K562 (cell line): ENCODE measurements around the gene POU2F3. TPM values are rescaled to one million over a fixed set of nuclear protein-coding genes. Genes with fewer than 3 reads are reported as not detected.

ENCODE experiments used
- ATAC-seq: fragments of 200-7000 bp; cut with Tn5 transposase; 3 replicates; pipeline ENCODE4 v1.9.1; 2020; ENCODE audit warnings: moderate library complexity
- BruUV-seq: library from RNA; stranded (reverse); fragments of 400-500 nt; replicated peaks from 2 replicates; lab custom pipeline; 2021; lab: Mats Ljungman, UMichigan
- CTCF ChIA-PET: fragments of 300-600 bp; formaldehyde crosslinking; extraction: SDS; loops from one replicate; lab custom pipeline; 2021; ENCODE audit warnings: low intra/inter-chr PET ratio; lab: Yijun Ruan, JAX
- POLR2A ChIA-PET: fragments of 300-600, 350-650 bp; sonication (Branson Sonifier 250); formaldehyde crosslinking; extraction: SDS; loops from one replicate; lab custom pipeline; 2021; ENCODE audit warnings: antibody characterized with exemption, inconsistent platforms; lab: Yijun Ruan, JAX
- DNase-seq, 4 experiments: peaks; one replicate each; pipeline versions ENCODE4 v3.0.0 to v3.0.0-alpha.2; 2011 to 2018; ENCODE audit warnings: low spot score in 3 of 4, mixed read lengths in 3 of 4; ENCODE audit errors: extremely low read depth in 1 of 4
- FAIRE-seq: peaks from 2 replicates; lab custom pipeline; 2011; peaks lifted over from hg19 to GRCh38; lab: Jason Lieb, UNC
- H2AFZ ChIP-seq: 2 replicates; pipeline ENCODE4 v1.6.0; 2011; ENCODE audit warnings: low read depth, low read length, control low read depth, inconsistent platforms
- H3K27ac ChIP-seq: fragments of 200-600 bp; 3 replicates; pipeline ENCODE4 v1.8.0; 2011; ENCODE audit warnings: low read depth, mild to moderate bottlenecking, control low read depth, inconsistent platforms, low read length, moderate library complexity, mixed read lengths; ENCODE audit errors: extremely low read depth
- H3K27me3 ChIP-seq, 2 experiments: fragments of 300-600 bp in 1 of 2; 2 replicates in 1 of 2; 3 replicates in 1 of 2; pipeline versions ENCODE4 v1.6.0 to v1.8.0; 2011; ENCODE audit warnings: inconsistent platforms in 2 of 2, low read length in 2 of 2, mild to moderate bottlenecking in 1 of 2, mixed read lengths in 1 of 2, moderate library complexity in 1 of 2; ENCODE audit not compliant: control insufficient read depth in 2 of 2, insufficient read depth in 2 of 2
- H3K36me3 ChIP-seq: fragments of 300-600 bp; 3 replicates; pipeline ENCODE4 v1.8.0; 2011; ENCODE audit warnings: mild to moderate bottlenecking, low read length, inconsistent platforms; ENCODE audit not compliant: control insufficient read depth, insufficient read depth
- H3K4me1 ChIP-seq, 2 experiments: fragments of 200-600 bp in 1 of 2; replicated peaks in 1 of 2; 2 replicates in 1 of 2; 3 replicates in 1 of 2; pipeline versions ENCODE4 v1.5.1 to v1.8.0; 2011; ENCODE audit warnings: inconsistent platforms in 2 of 2, low read length in 2 of 2, mild to moderate bottlenecking in 1 of 2, mixed read lengths in 1 of 2, moderate library complexity in 1 of 2; ENCODE audit not compliant: control insufficient read depth in 2 of 2, insufficient read depth in 2 of 2
- H3K4me2 ChIP-seq: 2 replicates; pipeline ENCODE4 v1.6.1; 2011; ENCODE audit warnings: low read length, control low read depth, inconsistent platforms, mixed read lengths; ENCODE audit not compliant: insufficient read depth
- H3K4me3 ChIP-seq: fragments of 200-600 bp; sonication (generic), shearing (Covaris generic); 2 replicates; pipeline ENCODE4 v1.5.1; 2016; ENCODE audit warnings: control low read depth, inconsistent platforms
- H3K79me2 ChIP-seq: fragments of 200-600 bp; 3 replicates; pipeline ENCODE4 v1.8.0; 2011; ENCODE audit warnings: low read length, inconsistent platforms; ENCODE audit not compliant: control insufficient read depth, insufficient read depth
- H3K9ac ChIP-seq, 2 experiments: 2 replicates each; pipeline versions ENCODE4 v1.6.0 to v1.6.1; 2011; ENCODE audit warnings: low read depth in 2 of 2, low read length in 2 of 2, control low read depth in 1 of 2, inconsistent platforms in 1 of 2, mild to moderate bottlenecking in 1 of 2, mixed read lengths in 1 of 2; ENCODE audit not compliant: insufficient read depth in 1 of 2
- H3K9me1 ChIP-seq: one replicate; pipeline ENCODE4 v1.6.0; 2011; ENCODE audit warnings: inconsistent platforms, mild to moderate bottlenecking, low read length, moderate library complexity; ENCODE audit not compliant: control insufficient read depth, insufficient read depth
- H3K9me3 ChIP-seq: replicated peaks from 2 replicates; pipeline ENCODE4 v1.5.1; 2011; ENCODE audit warnings: low read depth, low read length, inconsistent platforms; ENCODE audit not compliant: control insufficient read depth, insufficient read depth
- H4K20me1 ChIP-seq: replicated peaks from 2 replicates; pipeline ENCODE4 v1.6.1; 2011; ENCODE audit warnings: low read length, inconsistent platforms, mixed read lengths; ENCODE audit not compliant: control insufficient read depth, insufficient read depth
- CEBPG ChIP-seq, 3 experiments: fragments of 200-800 bp in 1 of 3; sonication (Bioruptor generic) in 1 of 3; sonication (generic) in 1 of 3; formaldehyde crosslinking in 1 of 3; IDR thresholded peaks in 2 of 3; conservative IDR thresholded peaks in 1 of 3; 2 replicates each; pipeline versions ENCODE4 v1.6.1 to v1.8.0; 2016 to 2022; ENCODE audit warnings: missing compliant biosample characterization in 2 of 3, missing genetic modification characterization in 2 of 3, mild to moderate bottlenecking in 1 of 3, missing genetic modification reagents in 1 of 3
- DNMT1 ChIP-seq: fragments of 450-650 bp; IDR thresholded peaks from 2 replicates; pipeline ENCODE4 v1.6.1; 2016; ENCODE audit warnings: antibody characterized with exemption, mild to moderate bottlenecking
- FOXK2 ChIP-seq, 2 experiments: fragments of 450-650 bp; IDR thresholded peaks in 1 of 2; conservative IDR thresholded peaks in 1 of 2; 2 replicates each; pipeline ENCODE4 v1.6.1; 2016; ENCODE audit warnings: low read depth in 2 of 2, mild to moderate bottlenecking in 1 of 2
- HDAC6 ChIP-seq: IDR thresholded peaks from 2 replicates; pipeline ENCODE4 v1.6.1; 2012; ENCODE audit warnings: low read depth, mild to moderate bottlenecking, control low read depth, inconsistent platforms, low read length, moderate library complexity
- TAF7 ChIP-seq: fragments of 450-650 bp; IDR thresholded peaks from 2 replicates; pipeline ENCODE4 v1.6.1; 2016; ENCODE audit warnings: missing genetic modification characterization, missing compliant biosample characterization
- TBL1XR1 ChIP-seq, 2 experiments: IDR thresholded peaks; 2 replicates each; pipeline ENCODE4 v1.6.1; 2012; ENCODE audit warnings: improper control_type of control experiment in 2 of 2, low read length in 2 of 2, mild to moderate bottlenecking in 1 of 2
- TRIM24 ChIP-seq, 2 experiments: fragments of 450-650 bp; IDR thresholded peaks; 2 replicates each; pipeline ENCODE4 v1.6.1; 2016
- ZFP1 ChIP-seq: fragments of 450-650 bp; formaldehyde crosslinking; IDR thresholded peaks from 2 replicates; pipeline ENCODE4 v1.4.0; 2020; ENCODE audit warnings: mild to moderate bottlenecking, mixed read lengths
- ZNF311 ChIP-seq: fragments of 250-450 bp; sonication (Bioruptor Pico); IDR thresholded peaks from 2 replicates; pipeline ENCODE4 v1.4.0; 2020; ENCODE audit warnings: mild to moderate bottlenecking, moderate library complexity
- ZNF316 ChIP-seq: fragments of 450-650 bp; IDR thresholded peaks from 2 replicates; pipeline ENCODE4 v1.6.1; 2016
- WGBS: fragments of 100-300 bp; shearing (Covaris generic); methylation state at CpG from one replicate; pipeline ENCODE4 v1.1.6; 2016; ENCODE audit warnings: low coverage, mixed read lengths; ENCODE audit not compliant: insufficient coverage; ENCODE audit errors: missing lambda C conversion rate; 5-methylcytosine and 5-hydroxymethylcytosine counted together
- in situ Hi-C: fragments of 300-500 bp; cut with MboI; formaldehyde crosslinking; loops from 4 replicates; pipeline ENCODE4 v1.15.0; 2018; ENCODE audit warnings: inconsistent platforms, mixed read lengths
- intact Hi-C: fragments of 100-400 bp; cut with micrococcal nuclease; formaldehyde crosslinking; loops from 2 replicates; pipeline ENCODE4 v1.14.2; 2022
- polyA plus RNA-seq, 8 experiments: library from polyadenylated mRNA; depleted of rRNA in 4 of 8; stranded (reverse) in 5 of 8; unstranded in 3 of 8; fragments of >200 nt; fragmentation: Nextera tagmentation in 2 of 8; fragmentation: Illumina TruSeq in 1 of 8; extraction: Ambion mirVana in 2 of 8; extraction: Trizol in 1 of 8; gene quantifications; 2 replicates each; pipeline versions ENCODE4 v1.2.1 to v1.2.3, GENCODE V29; 2011 to 2014; ENCODE audit warnings: inconsistent platforms in 1 of 8, missing spikeins in 1 of 8
- total RNA-seq, 7 experiments: library from RNA; depleted of rRNA in 6 of 7; stranded (reverse); fragments of >200 nt in 6 of 7; fragmentation: Illumina TruSeq in 2 of 7; extraction: Trizol in 2 of 7; gene quantifications; 2 replicates each; pipeline versions ENCODE4 v1.2.1 to v1.2.3, GENCODE V29; 2011 to 2021; ENCODE audit warnings: low replicate concordance in 1 of 7
- TF ChIP-seq, protein P1 (sequence below): sonication (generic); formaldehyde crosslinking; IDR thresholded peaks from 2 replicates; pipeline ENCODE4 v1.8.0; 2023; ENCODE audit warnings: missing genetic modification reagents, mild to moderate bottlenecking, borderline replicate concordance

Gene POU2F3
- total and polyA plus RNA-seq, 9 of the 15 experiments (the other 6 are each of a cell fraction or from before 2014, with no cell fraction given), result not detected

DNA sequence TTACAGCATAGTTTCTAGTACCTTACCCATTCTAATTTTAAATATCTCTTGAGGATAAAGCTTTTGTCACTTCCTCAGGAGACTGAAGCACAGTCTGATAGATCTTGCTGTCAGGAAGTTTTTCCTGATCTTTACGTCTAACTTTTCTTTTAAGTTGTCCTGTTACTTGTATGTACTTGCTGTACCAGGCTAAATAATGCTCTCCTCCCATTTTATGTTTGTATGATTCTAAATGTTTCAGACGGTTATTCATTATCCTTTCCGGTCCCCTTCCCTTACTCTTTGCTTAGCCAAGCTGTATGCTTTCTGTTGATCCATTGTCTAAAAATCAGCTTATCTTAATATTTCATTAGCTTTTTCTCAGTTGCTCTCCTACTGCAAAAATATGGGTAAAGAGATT lies 102.3 kb downstream of the POU2F3 start:
- Histone ChIP-seq H3K27me3 (no peaks in the 10 kb centered on the region), H3K79me2 (peaks cover 99% of the 10 kb centered on the region), H2AFZ (no peak overlapping the region), H4K20me1 (peaks cover 19% of the 10 kb centered on the region), H3K36me3 (no peaks in the 10 kb centered on the region), H3K9ac (peak overlapping the region in 1 of 2 experiments; percentile 62; a peak in 2 of 4 replicates), H3K4me2 (peak overlapping the region; percentile 22; the same call in 1 of the 2 replicates), H3K9me1 (no peaks in the 10 kb centered on the region), H3K9me3 (no peaks in the 10 kb centered on the region), H3K4me3 (no peak overlapping the region), H3K27ac (peak overlapping the region; percentile 84; the same call in 1 of the 3 replicates), H3K4me1 (peaks cover 7 to 42% of the 10 kb centered on the region in 2 experiments; a peak in 4 of 5 replicates)
- ChIA-PET CTCF (no interaction called here), POLR2A (interaction anchor here (0.6 to 1.2 kb wide), 2 partner anchors 11 to 715 kb away, joined by 3 to 5 read pairs; no protein-coding TSS in a partner anchor)
- no peak for TF ChIP-seq TBL1XR1 (IDR thresholded peaks at IDR 0.05; ENCODE audit: low read length in 2 of 2)
- TF ChIP-seq DNMT1, result no peak
- TF ChIP-seq TAF7 (tag), result no peak
- BruUV-seq, result no TSS peak
- DNase-seq, result no peak
- WGBS, result 33% methylated on average over 3 of the region's 3 CpGs
- no peak for FAIRE-seq
- intact Hi-C loops (no loop called here), in situ Hi-C loops (no loop called here)
- no peak for ATAC-seq

DNA sequence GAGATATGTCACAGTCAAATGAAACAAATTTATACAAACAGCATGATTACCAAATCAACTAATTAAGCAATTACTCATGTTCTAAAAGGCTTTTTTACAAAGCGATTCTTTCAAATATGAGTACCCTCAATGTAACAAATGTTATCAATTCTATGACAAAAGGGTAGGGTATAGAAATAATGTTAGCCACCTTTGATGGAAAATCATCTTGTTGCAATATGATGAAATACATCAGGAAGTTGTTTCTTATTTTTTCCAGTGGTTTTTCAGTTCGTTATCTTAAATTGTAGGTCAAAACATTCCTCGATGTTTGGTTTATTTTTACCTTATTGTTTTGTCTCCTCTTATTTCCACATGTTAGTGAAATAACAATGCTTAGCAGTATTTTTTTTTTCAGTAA lies 102.7 kb downstream of the POU2F3 start:
- FAIRE-seq, result no peak
- intact Hi-C loops, result no loop called here
- TF ChIP-seq FOXK2 (conservative IDR thresholded peaks at IDR 0.05 in 1 of 2, IDR thresholded peaks at IDR 0.05 in 1 of 2; ENCODE audit: low read depth in 2 of 2) (no peak), TRIM24 (IDR thresholded peaks at IDR 0.05) (peak; percentile 89 to 90), CEBPG (CRISPR knock-in tag; IDR thresholded peaks at IDR 0.05) (no peak), CEBPG (tag; conservative IDR thresholded peaks at IDR 0.05 in 1 of 2, IDR thresholded peaks at IDR 0.05 in 1 of 2) (peak; percentile 64 to 81; a peak in 3 of 4 replicates), ZNF316 (no peak), HDAC6 (no peak), ZFP1 (CRISPR knock-in tag) (peak; percentile 92), ZNF311 (CRISPR knock-in tag) (no peak)
- TF ChIP-seq, protein P1, sequence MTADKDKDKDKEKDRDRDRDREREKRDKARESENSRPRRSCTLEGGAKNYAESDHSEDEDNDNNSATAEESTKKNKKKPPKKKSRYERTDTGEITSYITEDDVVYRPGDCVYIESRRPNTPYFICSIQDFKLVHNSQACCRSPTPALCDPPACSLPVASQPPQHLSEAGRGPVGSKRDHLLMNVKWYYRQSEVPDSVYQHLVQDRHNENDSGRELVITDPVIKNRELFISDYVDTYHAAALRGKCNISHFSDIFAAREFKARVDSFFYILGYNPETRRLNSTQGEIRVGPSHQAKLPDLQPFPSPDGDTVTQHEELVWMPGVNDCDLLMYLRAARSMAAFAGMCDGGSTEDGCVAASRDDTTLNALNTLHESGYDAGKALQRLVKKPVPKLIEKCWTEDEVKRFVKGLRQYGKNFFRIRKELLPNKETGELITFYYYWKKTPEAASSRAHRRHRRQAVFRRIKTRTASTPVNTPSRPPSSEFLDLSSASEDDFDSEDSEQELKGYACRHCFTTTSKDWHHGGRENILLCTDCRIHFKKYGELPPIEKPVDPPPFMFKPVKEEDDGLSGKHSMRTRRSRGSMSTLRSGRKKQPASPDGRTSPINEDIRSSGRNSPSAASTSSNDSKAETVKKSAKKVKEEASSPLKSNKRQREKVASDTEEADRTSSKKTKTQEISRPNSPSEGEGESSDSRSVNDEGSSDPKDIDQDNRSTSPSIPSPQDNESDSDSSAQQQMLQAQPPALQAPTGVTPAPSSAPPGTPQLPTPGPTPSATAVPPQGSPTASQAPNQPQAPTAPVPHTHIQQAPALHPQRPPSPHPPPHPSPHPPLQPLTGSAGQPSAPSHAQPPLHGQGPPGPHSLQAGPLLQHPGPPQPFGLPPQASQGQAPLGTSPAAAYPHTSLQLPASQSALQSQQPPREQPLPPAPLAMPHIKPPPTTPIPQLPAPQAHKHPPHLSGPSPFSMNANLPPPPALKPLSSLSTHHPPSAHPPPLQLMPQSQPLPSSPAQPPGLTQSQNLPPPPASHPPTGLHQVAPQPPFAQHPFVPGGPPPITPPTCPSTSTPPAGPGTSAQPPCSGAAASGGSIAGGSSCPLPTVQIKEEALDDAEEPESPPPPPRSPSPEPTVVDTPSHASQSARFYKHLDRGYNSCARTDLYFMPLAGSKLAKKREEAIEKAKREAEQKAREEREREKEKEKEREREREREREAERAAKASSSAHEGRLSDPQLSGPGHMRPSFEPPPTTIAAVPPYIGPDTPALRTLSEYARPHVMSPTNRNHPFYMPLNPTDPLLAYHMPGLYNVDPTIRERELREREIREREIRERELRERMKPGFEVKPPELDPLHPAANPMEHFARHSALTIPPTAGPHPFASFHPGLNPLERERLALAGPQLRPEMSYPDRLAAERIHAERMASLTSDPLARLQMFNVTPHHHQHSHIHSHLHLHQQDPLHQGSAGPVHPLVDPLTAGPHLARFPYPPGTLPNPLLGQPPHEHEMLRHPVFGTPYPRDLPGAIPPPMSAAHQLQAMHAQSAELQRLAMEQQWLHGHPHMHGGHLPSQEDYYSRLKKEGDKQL (CRISPR knock-in tag), result no peak

More for the DNA sequence above, 102.7 kb downstream of the POU2F3 start:
- no peak overlapping the region for H3K4me3 ChIP-seq
- H3K4me1 ChIP-seq, result peaks cover 7 to 42% of the 10 kb centered on the region in 2 experiments; a peak in 4 of 5 replicates
- H3K27me3 ChIP-seq, result no peaks in the 10 kb centered on the region
- CTCF ChIA-PET, result no interaction called here
- H3K9me1 ChIP-seq, result no peaks in the 10 kb centered on the region
- DNase-seq, result no peak
- no peaks in the 10 kb centered on the region for H3K9me3 ChIP-seq
- no peak for ATAC-seq
- H3K9ac ChIP-seq, result no peak overlapping the region
- POLR2A ChIA-PET, result interaction anchor here (0.6 to 1.2 kb wide), 3 partner anchors 11 to 715 kb away, joined by 3 to 5 read pairs (median 3); no protein-coding TSS in a partner anchor
- peaks cover 20% of the 10 kb centered on the region for H4K20me1 ChIP-seq
- in situ Hi-C loops, result no loop called here
- no TSS peak for BruUV-seq
- peaks cover 99% of the 10 kb centered on the region for H3K79me2 ChIP-seq
- H3K36me3 ChIP-seq, result no peaks in the 10 kb centered on the region
- no peak overlapping the region for H2AFZ ChIP-seq
- H3K4me2 ChIP-seq, result no peak overlapping the region
- 78% methylated on average over 3 of the region's 3 CpGs for WGBS
- no peak overlapping the region for H3K27ac ChIP-seq
